Measurements from ENCODE around the gene GCGR.

GCGR gene

DNA sequence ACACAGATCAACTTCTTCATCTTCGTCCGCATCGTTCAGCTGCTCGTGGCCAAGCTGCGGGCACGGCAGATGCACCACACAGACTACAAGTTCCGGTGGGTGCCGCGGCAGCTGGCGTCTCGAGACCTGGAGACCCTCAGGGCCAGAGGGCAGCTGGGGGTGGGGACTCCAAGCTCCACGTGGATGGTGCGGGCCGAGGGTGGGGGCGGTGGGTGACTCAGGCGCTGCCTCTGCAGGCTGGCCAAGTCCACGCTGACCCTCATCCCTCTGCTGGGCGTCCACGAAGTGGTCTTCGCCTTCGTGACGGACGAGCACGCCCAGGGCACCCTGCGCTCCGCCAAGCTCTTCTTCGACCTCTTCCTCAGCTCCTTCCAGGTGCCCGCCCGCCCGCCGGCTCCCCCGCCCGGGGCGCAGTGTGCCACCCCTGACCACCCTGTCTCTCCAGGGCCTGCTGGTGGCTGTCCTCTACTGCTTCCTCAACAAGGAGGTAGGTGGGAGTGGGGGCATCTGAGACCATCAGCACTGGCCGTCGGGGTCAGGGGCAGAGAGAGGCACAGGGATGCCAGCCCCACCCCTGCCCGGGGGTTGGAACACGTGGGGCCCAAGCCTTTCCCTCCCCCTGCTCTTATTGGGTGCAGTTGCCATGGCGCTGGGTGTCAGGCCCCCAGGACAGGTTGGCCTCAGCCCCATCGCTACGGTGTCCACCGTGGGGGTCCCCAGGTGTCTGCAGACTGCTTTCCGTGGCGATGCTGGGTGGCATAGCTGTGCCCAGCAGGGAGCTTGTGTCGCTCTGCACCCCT is 8.8 kb downstream of the GCGR start:
- no peak for DNase-seq

DNA sequence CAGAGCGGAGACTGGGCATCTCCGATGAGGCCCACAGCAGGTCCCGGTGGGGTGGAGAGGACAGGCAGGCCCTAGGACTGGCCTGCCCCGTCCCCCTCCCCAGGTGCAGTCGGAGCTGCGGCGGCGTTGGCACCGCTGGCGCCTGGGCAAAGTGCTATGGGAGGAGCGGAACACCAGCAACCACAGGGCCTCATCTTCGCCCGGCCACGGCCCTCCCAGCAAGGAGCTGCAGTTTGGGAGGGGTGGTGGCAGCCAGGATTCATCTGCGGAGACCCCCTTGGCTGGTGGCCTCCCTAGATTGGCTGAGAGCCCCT is 9.4 kb downstream of the GCGR start:
- no peak for DNase-seq

DNA sequence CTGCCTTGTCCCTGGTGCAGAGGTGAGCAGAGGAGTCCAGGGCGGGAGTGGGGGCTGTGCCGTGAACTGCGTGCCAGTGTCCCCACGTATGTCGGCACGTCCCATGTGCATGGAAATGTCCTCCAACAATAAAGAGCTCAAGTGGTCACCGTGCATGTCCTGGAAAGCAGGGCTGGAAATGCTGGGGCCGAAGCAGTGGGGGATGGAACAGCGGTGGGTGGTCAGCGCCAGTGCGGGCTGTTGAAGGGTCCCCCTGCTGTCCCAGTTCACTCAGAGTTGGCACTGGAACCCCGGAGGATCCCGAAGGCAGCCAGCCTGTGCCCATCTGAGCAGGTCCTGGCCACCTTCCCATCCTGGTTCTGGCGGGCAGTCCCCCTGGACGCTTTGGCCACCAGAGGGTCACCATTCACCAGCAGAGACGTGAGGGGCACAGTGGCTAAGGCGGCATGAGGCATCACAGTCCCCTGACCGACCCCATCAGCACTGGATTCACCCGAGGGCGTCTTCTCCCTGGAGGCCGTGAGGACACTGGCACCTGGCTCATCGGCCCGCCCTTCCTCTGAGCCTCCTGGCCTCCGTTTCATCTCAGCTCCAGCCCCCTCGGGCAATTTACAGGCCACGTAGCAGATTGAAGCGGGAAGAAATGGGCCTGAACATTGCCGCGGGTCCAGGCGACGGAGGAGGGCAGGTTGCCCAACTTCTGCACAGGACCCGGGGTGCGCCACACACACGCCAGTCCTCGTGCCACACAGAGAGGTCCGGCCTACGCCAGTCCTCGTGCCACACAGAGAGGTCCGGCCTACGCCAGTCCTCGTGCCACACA is 10.1 kb downstream of the GCGR start:
- no peak for DNase-seq

DNA sequence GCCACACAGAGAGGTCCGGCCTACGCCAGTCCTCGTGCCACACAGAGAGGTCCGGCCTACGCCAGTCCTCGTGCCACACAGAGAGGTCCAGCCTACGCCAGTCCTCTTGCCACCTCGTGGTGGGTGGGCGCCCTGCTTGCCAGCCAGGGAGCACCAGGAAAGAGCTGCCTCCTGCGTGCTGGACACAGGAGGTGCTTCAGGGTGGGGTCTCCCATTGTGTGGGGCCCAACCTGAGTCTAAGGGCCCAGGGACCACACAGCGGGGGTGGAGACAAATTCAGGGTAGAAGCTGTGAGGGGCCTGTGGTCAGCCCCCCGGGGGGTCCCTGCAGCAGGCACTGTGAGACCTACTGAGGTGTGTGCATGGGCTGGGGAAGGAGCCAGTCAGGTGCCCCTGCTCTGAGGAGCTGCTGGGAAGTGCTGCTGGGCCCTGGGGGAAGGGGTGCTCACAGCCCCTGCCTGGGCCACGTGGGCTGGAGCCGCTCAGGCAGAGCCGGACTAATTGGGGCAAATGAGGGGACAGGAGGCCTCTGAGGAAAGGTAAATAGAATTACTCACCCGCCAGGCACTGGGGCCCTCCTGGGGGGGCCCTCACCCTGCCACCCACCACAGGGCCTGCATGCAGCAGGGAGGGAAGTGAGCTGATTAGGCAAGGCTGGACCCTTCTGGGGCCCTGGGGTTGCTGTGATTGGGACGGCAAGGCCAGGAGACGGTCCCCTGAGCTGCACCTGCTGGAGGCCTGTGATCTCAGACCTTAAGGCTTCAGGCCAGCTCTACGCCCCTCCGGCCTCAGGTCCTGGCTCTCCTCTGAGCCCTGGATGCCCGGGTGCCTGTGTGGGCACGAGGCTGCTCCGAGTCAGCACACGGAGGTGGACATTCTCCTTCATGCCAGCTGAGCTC is 11.0 kb downstream of the GCGR start:
- DNase-seq: no peak

DNA sequence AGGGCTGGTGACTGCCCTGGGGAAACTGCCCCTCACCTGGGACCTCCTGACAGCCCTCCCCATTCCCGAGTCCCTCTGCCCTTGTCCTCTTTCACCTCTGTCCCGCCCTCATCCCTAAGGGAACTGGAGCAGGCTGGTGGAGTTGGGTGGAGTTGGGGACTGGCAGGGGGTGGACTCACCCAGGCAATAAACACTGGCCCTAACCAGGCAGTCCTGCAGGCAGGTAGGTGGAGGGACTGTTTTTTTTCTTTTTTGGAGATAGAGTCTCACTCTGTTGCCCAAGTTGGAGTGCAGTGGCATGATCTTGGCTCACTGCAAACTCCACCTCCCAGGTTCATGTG is 11.7 kb downstream of the GCGR start:
- DNase-seq: no peak

DNA sequence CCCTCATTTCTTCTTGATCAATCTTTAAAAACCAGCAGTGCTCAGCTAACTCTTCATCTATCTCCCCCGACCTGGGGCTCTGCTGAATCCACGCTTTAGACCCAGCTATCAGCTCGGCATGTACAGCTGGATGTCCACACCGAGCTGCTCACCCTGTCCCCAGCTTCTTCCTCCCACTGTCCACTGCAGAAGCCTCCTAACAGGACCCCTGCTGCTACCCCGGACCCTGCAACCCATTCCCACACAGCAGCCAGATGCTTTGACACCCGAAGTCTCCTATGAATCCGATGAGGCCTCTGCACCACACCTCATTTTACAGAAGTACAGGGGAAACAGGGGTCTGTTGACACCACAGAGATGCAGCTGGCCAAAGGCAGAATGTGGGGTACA is 13.8 kb downstream of the GCGR start:
- DNase-seq: no peak

DNA sequence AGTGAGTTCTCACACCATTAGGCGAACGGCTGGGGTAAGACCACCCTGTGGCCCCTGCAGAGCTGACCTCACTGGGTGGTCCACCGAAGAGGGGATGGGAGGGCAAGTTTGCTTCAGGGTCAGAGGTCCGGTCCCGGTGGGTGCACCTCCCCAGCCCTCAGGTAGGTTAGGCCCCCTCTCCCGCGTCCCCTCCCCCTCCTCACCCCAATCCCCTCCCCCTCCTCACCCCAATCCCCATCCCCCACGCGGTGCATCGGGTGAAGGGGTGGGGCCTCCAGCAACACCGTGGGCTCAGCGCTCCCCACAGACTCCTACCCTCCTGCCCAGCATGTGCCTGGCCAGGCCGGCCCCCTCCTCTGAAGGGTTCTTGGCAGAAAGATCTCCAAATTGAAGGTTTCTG is 15.8 kb downstream of the GCGR start:
- DNase-seq: no peak

DNA sequence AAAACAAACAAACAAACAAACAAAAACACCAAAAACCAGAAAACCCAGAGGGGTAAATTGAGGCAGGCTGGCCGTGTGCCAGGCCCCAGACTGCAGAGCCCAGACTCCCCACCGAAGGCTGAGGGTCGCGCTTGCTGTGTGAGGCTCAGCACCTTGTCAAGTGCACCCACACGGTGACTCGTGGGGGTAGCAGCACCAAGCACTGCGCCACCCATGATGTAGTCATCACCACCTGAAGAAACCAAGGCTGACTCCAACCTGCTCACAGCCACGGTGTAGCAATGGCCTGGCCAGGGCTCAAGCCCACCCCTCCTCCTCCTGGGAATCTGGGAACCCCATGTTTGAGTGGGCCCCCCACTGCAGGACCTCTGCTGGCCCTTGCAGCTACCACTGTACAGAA is 17.2 kb downstream of the GCGR start:
- DNase-seq: no peak

DNA sequence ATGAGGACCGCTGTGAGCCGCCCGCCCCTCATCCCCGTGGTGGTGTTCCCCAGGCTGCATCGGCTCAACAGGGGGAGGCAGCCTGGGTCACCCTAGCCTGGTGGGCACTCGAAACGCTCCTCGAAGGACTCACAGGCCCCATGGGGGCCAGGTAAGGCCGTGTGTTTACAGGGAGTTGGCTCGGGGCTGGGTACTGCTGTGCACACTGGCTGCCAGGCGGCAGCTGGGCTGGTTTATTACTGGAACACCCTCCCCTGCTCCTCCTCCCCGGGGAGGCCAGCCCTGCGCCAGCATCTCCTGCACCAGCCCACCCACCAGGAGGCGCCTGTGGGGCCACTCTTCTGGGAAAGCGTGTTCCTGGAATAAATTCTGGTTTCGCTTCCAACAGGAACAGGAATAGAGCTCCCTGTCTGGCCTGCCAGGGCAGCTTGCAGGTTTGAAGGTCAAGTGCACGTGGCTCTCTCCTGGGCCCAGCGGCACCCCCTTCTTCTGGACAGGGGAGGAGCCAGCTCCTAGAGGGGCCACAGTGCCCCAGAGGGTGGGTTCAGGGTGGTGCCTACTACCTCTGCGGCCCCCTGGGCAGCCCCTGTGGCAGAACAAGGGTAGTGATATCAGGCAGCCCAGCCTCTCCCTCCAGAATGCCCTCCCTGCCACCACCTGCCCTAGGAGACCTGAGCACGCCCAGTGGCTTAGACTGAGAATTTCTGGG is 17.8 kb downstream of the GCGR start:
- DNase-seq: peak; percentile 89

DNA sequence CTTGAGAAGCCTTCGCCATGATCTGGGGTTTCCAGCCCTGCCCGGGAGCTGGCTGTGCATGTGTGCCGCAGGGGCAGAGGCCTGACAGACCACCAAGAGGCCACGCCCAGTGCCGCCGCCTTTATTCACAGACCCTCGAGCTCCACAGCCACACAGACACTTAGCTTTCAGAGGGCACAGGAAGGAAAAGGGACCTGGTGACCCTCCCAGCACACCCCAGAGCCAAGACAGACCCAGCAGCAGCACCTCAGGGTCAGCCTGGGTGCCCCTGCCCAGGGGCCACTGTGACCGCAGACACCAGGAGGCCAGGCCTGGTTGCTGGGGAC is 18.3 kb downstream of the GCGR start:
- no peak for DNase-seq

DNA sequence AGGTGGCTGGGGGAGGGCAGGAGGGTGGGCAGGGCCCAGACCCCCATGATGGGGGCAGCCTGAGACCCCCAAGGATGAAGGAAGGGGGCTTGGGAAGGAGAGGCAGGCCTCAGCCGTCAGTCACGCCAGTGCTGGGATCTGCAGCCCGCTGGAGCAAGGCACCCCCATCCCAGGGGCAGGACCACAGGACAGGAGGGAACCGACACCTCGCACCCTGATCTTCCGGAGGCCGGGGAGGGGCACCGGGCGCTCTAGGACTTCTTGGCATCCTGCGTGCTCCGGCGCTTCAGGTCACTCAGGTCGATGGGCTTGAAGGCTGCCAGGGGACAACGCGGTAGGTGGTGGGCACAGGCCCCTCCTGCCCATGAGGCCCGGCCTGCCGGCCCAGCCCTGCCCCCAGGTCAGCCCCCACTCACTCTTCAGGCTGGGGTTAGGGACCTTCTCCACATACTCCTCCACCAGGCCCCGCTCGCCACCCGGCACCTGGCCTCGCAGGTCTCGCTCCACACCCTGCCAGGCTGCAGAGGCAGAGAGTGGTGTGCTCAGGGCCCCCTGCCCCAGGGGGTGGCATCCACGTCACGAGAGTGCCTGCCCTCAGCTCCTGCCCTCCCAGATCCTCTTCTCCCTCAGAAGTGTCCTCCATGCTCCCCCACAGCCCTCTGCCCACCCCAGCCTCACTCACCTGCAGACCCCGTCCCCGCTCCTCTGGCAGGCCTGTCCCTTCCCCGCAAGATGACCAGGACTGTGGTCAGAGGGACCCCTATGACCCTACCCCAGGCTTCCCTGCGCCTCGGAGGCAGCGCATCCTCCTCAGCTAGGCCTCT is 19.3 kb downstream of the GCGR start:
- DNase-seq: no peak

DNA sequence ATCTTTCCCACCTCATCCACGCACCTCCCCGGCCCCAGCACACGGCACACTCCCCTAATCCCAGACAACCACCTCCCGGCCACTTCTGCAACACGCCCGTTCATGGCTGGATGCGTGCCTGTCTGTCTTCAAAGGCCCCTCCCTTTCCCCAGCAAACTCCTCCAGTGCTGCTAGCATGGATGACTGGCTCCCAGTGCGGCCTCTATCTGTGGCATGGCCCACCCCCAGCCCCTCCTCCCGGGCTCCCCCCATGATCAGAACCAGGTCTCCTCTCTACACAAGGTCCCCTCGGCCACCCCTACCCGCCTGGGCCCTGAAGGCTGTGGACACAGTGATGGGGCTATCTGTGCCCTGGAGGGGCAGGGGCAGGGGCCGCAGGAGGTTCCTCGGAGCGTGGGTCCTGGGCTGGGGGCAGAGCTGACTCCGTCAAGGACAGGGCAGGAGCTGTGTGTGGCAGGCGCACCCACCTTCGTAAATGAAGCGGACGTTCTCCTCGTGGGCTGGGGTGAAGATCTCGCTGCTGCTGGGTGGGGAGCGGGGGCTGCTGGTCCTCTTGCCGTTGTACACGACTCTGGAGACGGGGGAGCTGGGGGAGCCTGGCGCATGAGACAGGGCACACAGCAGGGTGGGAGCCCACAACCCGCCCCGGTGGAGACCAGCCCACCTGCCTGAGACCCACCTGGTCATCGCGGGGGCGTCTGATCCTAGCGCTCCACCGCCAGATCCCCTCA is 20.0 kb downstream of the GCGR start:
- no peak for DNase-seq

DNA sequence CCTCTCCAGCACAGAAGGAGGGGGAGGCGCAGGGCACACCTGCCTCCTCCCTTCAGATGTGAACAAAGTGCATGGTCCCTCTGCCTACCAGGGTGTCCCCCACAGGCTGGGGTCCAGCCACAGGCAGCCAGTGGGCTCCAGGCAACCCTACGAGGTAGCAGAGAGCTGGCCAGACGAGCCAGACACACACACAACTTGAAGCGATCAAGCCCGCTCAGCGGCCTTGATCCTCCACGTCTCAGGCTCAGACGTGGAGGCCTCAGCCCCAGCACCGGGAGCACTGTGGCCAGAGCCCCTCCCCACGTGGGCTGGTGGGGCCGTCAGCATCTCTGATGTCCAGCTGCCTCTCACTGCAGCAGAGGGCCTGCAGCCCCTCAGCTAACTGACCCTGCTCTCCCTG is 20.6 kb downstream of the GCGR start:
- no peak for DNase-seq

DNA sequence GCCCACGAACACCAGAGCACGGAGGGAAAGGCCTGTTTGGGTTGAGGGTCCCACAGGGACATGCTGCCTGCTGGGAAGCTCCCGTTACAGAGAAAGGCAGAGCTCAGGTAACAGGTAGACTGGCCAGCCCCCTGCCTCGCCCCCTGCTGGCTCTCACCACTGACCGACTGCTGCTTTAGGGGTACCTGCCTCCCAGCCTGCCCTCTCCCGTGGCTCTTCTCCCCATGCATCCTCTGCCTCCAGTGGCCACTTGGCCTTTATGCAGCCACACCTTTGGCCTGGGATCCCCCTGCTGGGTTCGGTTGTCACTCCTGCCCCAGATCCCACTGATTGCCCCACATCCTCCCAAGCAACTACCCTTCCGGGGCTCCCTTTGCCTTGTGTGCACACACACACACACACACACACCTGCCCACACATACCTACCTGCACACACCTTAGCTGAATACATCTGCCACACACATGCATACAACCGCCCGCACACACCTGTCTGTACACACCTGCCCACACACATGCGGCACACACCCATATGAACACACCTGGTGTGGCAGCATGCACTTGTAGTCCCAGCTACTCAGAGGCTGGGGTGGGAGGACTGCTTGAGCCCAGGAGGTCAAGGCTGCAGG is 22.0 kb downstream of the GCGR start:
- no peak for DNase-seq

DNA sequence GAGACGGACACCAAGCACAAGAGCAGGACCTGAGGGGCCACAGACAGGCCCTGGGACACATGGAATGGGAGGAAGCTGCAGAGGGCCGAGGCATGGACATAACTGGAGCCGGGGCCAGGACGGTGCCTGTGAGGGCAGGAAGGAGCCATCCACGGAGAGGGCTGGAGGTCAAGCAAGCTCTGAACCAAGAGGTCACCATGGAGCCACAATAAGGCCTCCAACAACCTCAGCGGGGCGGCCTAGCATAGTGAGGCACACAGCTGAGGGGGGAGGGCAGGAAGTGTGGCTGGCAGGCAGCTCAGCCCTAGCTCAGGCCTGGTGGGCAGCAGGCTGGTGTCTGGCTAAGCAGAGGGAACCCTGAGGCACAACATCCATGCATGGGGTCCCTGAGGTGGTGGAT is 24.7 kb downstream of the GCGR start:
- DNase-seq: no peak

DNA sequence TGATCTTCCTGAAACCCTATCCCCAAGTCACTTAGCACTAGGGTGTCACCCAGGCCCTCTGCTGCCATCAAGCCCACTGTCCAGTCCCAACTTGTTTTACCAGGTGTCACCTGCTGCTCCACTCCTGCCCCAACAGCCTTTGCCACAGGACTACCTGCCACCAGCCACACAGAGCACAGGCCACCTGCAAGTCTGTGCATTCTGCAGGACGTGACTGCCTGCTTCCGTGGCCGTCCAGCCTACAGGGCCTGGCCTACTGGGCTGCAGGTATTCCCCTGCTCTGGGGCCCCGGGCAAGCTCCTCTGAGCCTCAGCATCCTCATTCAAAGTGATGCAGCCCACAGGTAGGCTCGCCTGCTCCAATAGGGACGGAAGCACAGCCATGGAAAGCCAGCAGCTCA is 25.9 kb downstream of the GCGR start:
- DNase-seq: no peak

DNA sequence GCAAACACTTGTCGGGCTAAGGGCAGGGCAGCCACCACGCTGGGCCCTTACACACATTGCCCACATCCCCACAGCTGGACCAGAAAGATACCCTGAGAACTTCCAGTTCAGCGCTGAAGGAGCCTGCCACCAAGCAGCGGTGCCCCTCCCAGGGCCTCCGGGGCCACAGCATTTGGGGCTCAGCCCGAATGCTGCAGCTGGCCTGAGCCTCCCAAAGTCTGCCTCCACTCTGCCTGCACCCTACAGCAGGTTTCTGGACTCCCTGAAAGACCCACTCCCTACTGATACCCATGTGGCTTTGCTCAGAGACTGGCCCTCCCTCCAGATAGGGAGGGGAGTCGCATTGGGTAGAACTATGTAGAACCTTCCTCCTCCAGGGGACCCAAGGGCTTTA is 27.6 kb downstream of the GCGR start:
- DNase-seq: no peak

DNA sequence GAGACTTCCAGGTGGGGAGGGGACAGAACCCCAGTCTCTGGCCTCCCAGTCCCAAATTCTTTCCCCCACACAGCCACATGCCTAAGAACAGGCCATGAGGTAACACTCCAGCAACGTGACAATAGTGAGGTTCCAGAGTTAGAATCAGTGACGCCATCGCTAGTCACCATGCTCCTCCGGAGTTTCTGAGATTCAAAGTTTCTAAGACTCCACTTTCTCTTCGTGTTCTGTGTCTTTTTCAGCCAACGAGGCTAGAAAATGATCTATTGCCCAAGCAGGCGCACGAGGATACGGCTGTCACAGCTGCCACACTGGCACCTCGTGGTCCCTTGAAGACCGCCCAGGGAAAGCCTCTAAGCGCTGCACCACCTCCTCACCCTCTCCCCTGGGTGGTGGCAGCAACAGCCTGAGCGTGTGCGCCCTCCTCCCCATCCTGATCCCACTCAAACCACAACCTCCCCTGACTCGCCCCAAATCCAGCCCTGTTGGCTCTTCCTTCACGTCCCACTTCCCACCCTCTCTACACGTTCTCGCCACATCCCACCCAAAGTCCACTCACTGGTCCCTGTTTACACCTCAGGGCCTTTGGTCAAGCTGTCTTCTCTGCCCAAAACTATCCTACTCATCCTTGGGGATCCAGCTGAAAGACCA is 28.1 kb downstream of the GCGR start:
- DNase-seq: no peak

DNA sequence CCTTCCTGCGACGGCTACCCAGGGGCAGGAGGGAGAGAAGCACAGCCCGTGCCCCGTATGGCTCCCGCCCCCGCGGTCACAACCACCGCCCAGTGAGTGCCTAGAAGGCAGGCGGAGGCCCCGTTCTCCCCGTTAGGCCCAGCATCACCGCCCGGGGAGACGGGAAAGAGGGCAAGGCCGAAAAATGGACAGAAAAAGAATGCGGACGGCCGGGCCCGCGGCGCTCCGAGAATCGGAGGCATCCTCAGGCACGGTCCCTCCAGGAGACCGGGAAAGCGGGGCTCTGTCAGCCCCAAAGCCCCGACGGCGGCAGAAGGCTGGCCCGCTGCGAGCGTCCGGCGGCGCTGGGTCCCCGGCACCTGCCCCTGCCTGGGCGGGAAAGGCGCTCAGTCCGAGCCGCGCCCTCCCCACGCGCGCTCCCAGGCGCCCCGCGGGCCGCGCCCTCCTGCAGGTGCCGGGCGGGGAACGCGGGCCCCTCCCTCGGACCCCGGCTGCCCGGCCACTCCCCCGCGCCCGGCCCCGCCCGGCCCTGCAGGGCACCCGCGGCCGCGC is 28.7 kb downstream of the GCGR start:
- DNase-seq: no peak

Data from NCI-H2171 (cell line).